Neural cell (in vitro differentiated cells): ENCODE results near the gene GLI2. TPM values are rescaled to one million over a fixed set of nuclear protein-coding genes. Genes with fewer than 3 reads are reported as not detected.

Source experiments
- H2AFZ ChIP-seq: fragments of 200-600, 300-800 bp; sonication (generic), shearing (Covaris generic); 2 replicates; pipeline ENCODE4 v1.6.0; 2014; ENCODE audit warnings: low read depth, mild to moderate bottlenecking, antibody characterized with exemption, low read length, moderate library complexity
- H3F3A ChIP-seq: fragments of 200-600 bp; shearing (Covaris generic); 2 replicates; pipeline ENCODE4 v1.6.1; 2016; ENCODE audit warnings: mild to moderate bottlenecking, moderate library complexity, mixed read lengths, antibody characterized with exemption, low read length; ENCODE audit not compliant: insufficient read depth, poor library complexity, severe bottlenecking
- H3K27ac ChIP-seq: fragments of 200-600, 300-800 bp; sonication (generic), shearing (Covaris generic); 2 replicates; pipeline ENCODE4 v1.5.1; 2014; ENCODE audit warnings: mild to moderate bottlenecking, low read length, moderate library complexity
- H3K27me3 ChIP-seq: fragments of 300-800, 200-600 bp; sonication (generic), shearing (Covaris generic); 2 replicates; pipeline ENCODE4 v1.6.0; 2014; ENCODE audit warnings: mild to moderate bottlenecking, low read depth, low read length, moderate library complexity; ENCODE audit not compliant: insufficient read depth
- H3K36me3 ChIP-seq: fragments of 300-800, 200-600 bp; sonication (generic), shearing (Covaris generic); 2 replicates; pipeline ENCODE4 v1.5.1; 2014; ENCODE audit warnings: mild to moderate bottlenecking, antibody characterized with exemption, low read length, moderate library complexity; ENCODE audit not compliant: insufficient read depth
- H3K4me2 ChIP-seq: fragments of 300-800, 200-600 bp; sonication (generic), shearing (Covaris generic); 2 replicates; pipeline ENCODE4 v1.6.0; 2014; ENCODE audit warnings: mild to moderate bottlenecking, low read length
- H3K4me3 ChIP-seq: fragments of 300-800, 200-600 bp; sonication (generic), shearing (Covaris generic); 2 replicates; pipeline ENCODE4 v1.5.1; 2014; ENCODE audit warnings: mild to moderate bottlenecking, low read length, moderate library complexity
- H3K79me2 ChIP-seq: fragments of 200-600 bp; shearing (Covaris generic); replicated peaks from 2 replicates; pipeline ENCODE4 v1.6.0; 2014; ENCODE audit warnings: mild to moderate bottlenecking, low read length, moderate library complexity; ENCODE audit not compliant: insufficient read depth
- H3K9ac ChIP-seq: fragments of 300-800, 200-600 bp; sonication (generic), shearing (Covaris generic); 2 replicates; pipeline ENCODE4 v1.6.1; 2016; ENCODE audit warnings: mild to moderate bottlenecking, low read length, mixed read lengths
- H3K9me2 ChIP-seq: fragments of 200-600 bp; shearing (Covaris generic); 2 replicates; pipeline ENCODE4 v1.6.1; 2016; ENCODE audit warnings: mild to moderate bottlenecking, low read length, mixed read lengths; ENCODE audit not compliant: insufficient read depth
- H3K9me3 ChIP-seq: fragments of 200-600, 300-800 bp; sonication (generic), shearing (Covaris generic); 2 replicates; pipeline ENCODE4 v1.6.1; 2016; ENCODE audit warnings: mild to moderate bottlenecking, mixed run types, low read length, moderate library complexity, mixed read lengths
- H4K20me1 ChIP-seq: fragments of 200-600 bp; shearing (Covaris generic); 2 replicates; pipeline ENCODE4 v1.6.1; 2016; ENCODE audit warnings: mild to moderate bottlenecking, mixed run types; ENCODE audit not compliant: insufficient read depth
- EP300 ChIP-seq: fragments of 450-650 bp; conservative IDR thresholded peaks from 2 replicates; pipeline ENCODE4 v1.6.1; 2014; ENCODE audit warnings: antibody characterized with exemption, mild to moderate bottlenecking, moderate library complexity; ENCODE audit not compliant: poor library complexity, severe bottlenecking
- EZH2 ChIP-seq: fragments of 200-600, 300-800 bp; shearing (Covaris generic), sonication (generic); IDR thresholded peaks from 2 replicates; pipeline ENCODE4 v1.6.1; 2014; ENCODE audit warnings: antibody characterized with exemption, low read length, borderline replicate concordance, mild to moderate bottlenecking; ENCODE audit not compliant: insufficient read depth, poor library complexity, severe bottlenecking
- MXI1 ChIP-seq: fragments of 450-650 bp; conservative IDR thresholded peaks from 2 replicates; pipeline ENCODE4 v1.6.1; 2014; ENCODE audit warnings: antibody characterized with exemption, mild to moderate bottlenecking; ENCODE audit not compliant: poor library complexity, severe bottlenecking
- POLR2AphosphoS5 ChIP-seq: IDR thresholded peaks from 2 replicates; pipeline ENCODE4 v1.6.1; 2012
- RAD21 ChIP-seq: fragments of 450-650 bp; conservative IDR thresholded peaks from 2 replicates; pipeline ENCODE4 v1.6.1; 2014; ENCODE audit warnings: antibody characterized with exemption, mild to moderate bottlenecking, moderate library complexity
- SMC3 ChIP-seq: fragments of 450-650 bp; conservative IDR thresholded peaks from 2 replicates; pipeline ENCODE4 v1.6.1; 2014; ENCODE audit warnings: antibody characterized with exemption, mild to moderate bottlenecking, moderate library complexity; ENCODE audit not compliant: poor library complexity
- TAF1 ChIP-seq: IDR thresholded peaks from 2 replicates; pipeline ENCODE4 v1.6.1; 2012; ENCODE audit warnings: low read depth
- polyA plus RNA-seq: library from polyadenylated mRNA; depleted of rRNA; stranded (reverse); fragments of >200 nt; gene quantifications from 2 replicates; pipeline ENCODE4 v1.2.3, GENCODE V29; 2014
- TF ChIP-seq, protein P1 (sequence below): IDR thresholded peaks from 2 replicates; pipeline ENCODE4 v1.6.1; 2012; ENCODE audit warnings: borderline replicate concordance
- TF ChIP-seq, protein P2 (sequence below): fragments of 450-650 bp; IDR thresholded peaks from 2 replicates; pipeline ENCODE4 v1.5.1; 2014; ENCODE audit warnings: antibody characterized with exemption, mild to moderate bottlenecking, moderate library complexity; ENCODE audit not compliant: poor library complexity, severe bottlenecking

GLI2 gene
- polyA plus RNA-seq, 1 donor from 2014 or later, result 0.14 TPM

DNA sequence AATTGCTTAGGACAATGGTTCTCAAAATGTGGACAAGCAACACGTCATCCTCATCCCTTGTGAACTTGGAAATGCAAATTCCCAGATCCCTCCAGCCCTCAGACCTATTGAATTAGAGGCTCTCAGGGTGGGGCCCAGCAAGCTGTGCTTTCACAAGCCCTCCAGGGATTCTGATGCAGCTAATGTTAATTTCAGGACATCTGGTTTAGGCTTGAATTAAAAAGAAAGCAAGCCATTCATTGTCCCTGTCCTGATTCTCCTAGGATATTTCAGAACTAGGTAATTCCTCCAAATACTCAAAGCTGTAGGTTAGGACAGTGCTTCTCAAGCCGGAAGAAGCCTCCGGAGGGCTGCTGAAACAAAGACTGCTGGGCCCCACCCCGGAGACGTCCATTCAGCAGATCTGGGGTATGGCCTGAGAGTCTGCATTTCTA lies 26.0 kb upstream of the GLI2 start:
- no peaks in the 10 kb centered on the region for H3K9me2 ChIP-seq
- TF ChIP-seq POLR2AphosphoS5, result no peak
- TF ChIP-seq, protein P1, sequence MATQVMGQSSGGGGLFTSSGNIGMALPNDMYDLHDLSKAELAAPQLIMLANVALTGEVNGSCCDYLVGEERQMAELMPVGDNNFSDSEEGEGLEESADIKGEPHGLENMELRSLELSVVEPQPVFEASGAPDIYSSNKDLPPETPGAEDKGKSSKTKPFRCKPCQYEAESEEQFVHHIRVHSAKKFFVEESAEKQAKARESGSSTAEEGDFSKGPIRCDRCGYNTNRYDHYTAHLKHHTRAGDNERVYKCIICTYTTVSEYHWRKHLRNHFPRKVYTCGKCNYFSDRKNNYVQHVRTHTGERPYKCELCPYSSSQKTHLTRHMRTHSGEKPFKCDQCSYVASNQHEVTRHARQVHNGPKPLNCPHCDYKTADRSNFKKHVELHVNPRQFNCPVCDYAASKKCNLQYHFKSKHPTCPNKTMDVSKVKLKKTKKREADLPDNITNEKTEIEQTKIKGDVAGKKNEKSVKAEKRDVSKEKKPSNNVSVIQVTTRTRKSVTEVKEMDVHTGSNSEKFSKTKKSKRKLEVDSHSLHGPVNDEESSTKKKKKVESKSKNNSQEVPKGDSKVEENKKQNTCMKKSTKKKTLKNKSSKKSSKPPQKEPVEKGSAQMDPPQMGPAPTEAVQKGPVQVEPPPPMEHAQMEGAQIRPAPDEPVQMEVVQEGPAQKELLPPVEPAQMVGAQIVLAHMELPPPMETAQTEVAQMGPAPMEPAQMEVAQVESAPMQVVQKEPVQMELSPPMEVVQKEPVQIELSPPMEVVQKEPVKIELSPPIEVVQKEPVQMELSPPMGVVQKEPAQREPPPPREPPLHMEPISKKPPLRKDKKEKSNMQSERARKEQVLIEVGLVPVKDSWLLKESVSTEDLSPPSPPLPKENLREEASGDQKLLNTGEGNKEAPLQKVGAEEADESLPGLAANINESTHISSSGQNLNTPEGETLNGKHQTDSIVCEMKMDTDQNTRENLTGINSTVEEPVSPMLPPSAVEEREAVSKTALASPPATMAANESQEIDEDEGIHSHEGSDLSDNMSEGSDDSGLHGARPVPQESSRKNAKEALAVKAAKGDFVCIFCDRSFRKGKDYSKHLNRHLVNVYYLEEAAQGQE, result no peak
- TF ChIP-seq EZH2, result no peak
- TF ChIP-seq, protein P2, sequence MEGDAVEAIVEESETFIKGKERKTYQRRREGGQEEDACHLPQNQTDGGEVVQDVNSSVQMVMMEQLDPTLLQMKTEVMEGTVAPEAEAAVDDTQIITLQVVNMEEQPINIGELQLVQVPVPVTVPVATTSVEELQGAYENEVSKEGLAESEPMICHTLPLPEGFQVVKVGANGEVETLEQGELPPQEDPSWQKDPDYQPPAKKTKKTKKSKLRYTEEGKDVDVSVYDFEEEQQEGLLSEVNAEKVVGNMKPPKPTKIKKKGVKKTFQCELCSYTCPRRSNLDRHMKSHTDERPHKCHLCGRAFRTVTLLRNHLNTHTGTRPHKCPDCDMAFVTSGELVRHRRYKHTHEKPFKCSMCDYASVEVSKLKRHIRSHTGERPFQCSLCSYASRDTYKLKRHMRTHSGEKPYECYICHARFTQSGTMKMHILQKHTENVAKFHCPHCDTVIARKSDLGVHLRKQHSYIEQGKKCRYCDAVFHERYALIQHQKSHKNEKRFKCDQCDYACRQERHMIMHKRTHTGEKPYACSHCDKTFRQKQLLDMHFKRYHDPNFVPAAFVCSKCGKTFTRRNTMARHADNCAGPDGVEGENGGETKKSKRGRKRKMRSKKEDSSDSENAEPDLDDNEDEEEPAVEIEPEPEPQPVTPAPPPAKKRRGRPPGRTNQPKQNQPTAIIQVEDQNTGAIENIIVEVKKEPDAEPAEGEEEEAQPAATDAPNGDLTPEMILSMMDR, result no peak
- TF ChIP-seq MXI1, result no peak
- TF ChIP-seq RAD21, result no peak
- TF ChIP-seq SMC3, result no peak
- TF ChIP-seq EP300, result no peak
- TF ChIP-seq TAF1, result no peak
- no peak overlapping the region for H2AFZ ChIP-seq
- H3K36me3 ChIP-seq, result no peaks in the 10 kb centered on the region
- no peaks in the 10 kb centered on the region for H4K20me1 ChIP-seq
- H3K4me3 ChIP-seq, result no peak overlapping the region
- no peaks in the 10 kb centered on the region for H3K27me3 ChIP-seq
- no peaks in the 10 kb centered on the region for H3K9me3 ChIP-seq
- H3F3A ChIP-seq, result no peaks in the 10 kb centered on the region
- H3K79me2 ChIP-seq, result no peaks in the 10 kb centered on the region
- no peak overlapping the region for H3K27ac ChIP-seq
- H3K9ac ChIP-seq, result no peak overlapping the region
- H3K4me2 ChIP-seq, result no peak overlapping the region

DNA sequence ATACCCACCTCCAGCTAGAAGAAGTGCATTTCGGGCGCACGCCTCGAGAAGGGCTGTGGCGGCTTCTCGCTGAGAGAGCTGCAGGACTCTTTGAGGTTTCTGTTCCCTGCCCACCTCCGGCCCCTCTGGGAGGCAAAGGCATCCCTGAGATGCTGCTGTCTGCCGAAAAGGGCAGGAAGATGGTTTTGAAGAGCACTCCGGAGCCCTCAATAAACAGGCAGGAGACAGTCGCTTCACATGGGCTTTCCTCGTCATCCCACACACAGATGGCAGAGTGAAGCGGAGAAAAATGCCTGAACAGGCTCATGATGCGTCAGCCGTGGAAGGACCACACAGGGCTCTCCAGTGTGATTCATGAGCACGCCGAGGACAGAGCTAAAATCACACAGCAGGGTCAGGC lies 25.4 kb upstream of the GLI2 start:
- Histone ChIP-seq H3K9ac (no peak overlapping the region), H3K4me3 (no peak overlapping the region), H3F3A (no peaks in the 10 kb centered on the region), H3K27ac (no peak overlapping the region), H4K20me1 (no peaks in the 10 kb centered on the region), H3K9me3 (no peaks in the 10 kb centered on the region), H2AFZ (no peak overlapping the region), H3K9me2 (no peaks in the 10 kb centered on the region), H3K27me3 (no peaks in the 10 kb centered on the region), H3K79me2 (no peaks in the 10 kb centered on the region), H3K36me3 (no peaks in the 10 kb centered on the region), H3K4me2 (no peak overlapping the region)
- no peak for TF ChIP-seq MXI1
- no peak for TF ChIP-seq EP300
- TF ChIP-seq TAF1, result no peak
- no peak for TF ChIP-seq EZH2
- TF ChIP-seq POLR2AphosphoS5, result no peak
- TF ChIP-seq RAD21, result no peak
- TF ChIP-seq SMC3, result no peak
- TF ChIP-seq, protein P2, result no peak
- TF ChIP-seq, protein P1, result no peak
